Measurements from ENCODE around the gene TRIM73.
A peak's percentile ranks its signal among the peaks of the same experiment; 100 is the strongest.
"Not testable (repeated sequence)": the region's sequence is repeated elsewhere in the genome, so short reads cannot be mapped to it uniquely, and the experiment has no call there.

TRIM73 gene

DNA sequence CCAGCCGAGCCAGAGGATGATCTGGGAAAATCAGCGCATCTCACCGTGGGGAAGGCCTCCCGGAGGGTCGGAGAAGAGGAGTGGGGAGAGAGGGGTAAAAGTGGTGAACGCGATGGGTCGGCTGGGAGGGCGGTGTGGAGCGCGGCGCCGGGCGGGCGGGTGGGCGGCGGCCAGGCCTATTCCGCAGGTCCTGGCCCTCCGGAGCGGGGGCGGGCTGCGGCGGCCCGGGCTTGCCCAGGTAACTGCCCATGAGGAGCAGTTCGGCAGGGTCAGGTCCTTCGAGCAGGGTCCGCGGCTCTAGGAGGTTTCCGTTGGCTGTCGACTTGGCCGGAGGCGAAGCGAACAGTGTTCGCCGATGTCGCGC, 46.7 kb downstream of the TRIM73 start:
- not testable (repeated sequence) for H4K91ac ChIP-seq (ENCODE audit: low read depth, low read length); H3K14ac ChIP-seq (ENCODE audit: low read length); H3K18ac ChIP-seq (ENCODE audit: low read length); H2BK12ac ChIP-seq (ENCODE audit: low read length); H3K79me1 ChIP-seq (ENCODE audit: low read length); H3K27me3 ChIP-seq (ENCODE audit: insufficient read depth, low read length); H3K23ac ChIP-seq (ENCODE audit: low read length); H2BK120ac ChIP-seq (ENCODE audit: insufficient read depth, low read length, poor library complexity); H3K4ac ChIP-seq (ENCODE audit: low read depth, low read length); H2AFZ ChIP-seq (ENCODE audit: insufficient read depth, low read length, poor library complexity); H2AK5ac ChIP-seq (ENCODE audit: low read length); H3K79me2 ChIP-seq (ENCODE audit: control insufficient read depth, insufficient read depth, low read length, poor library complexity); H3K9ac ChIP-seq (ENCODE audit: low read length); H3K9me3 ChIP-seq (ENCODE audit: insufficient read depth, low read depth, low read length); DNase-seq; H3K4me1 ChIP-seq (ENCODE audit: control insufficient read depth in 1 of 2, insufficient read depth in 2 of 2, low read length in 2 of 2); H4K8ac ChIP-seq (ENCODE audit: low read depth, low read length); H3K27ac ChIP-seq (ENCODE audit: low read depth, low read length); H2BK5ac ChIP-seq (ENCODE audit: low read depth, low read length, poor library complexity); H4K12ac ChIP-seq (ENCODE audit: low read depth, low read length)
- WGBS (ENCODE audit: extremely low coverage, insufficient coverage, insufficient read length): no CpG with 5 or more reads among the region's 37 CpGs
- H3K36me3 ChIP-seq (ENCODE audit: control insufficient read depth in 1 of 2, insufficient read depth in 2 of 2, low read length in 2 of 2): peaks cover 15 to 21% of the 10 kb centered on the region in 2 experiments
- peak overlapping the region; percentile 70 for H3K4me2 ChIP-seq (ENCODE audit: low read length)
- peak overlapping the region; percentile 62 for H3K4me3 ChIP-seq (ENCODE audit: low read depth, low read length)

DNA sequence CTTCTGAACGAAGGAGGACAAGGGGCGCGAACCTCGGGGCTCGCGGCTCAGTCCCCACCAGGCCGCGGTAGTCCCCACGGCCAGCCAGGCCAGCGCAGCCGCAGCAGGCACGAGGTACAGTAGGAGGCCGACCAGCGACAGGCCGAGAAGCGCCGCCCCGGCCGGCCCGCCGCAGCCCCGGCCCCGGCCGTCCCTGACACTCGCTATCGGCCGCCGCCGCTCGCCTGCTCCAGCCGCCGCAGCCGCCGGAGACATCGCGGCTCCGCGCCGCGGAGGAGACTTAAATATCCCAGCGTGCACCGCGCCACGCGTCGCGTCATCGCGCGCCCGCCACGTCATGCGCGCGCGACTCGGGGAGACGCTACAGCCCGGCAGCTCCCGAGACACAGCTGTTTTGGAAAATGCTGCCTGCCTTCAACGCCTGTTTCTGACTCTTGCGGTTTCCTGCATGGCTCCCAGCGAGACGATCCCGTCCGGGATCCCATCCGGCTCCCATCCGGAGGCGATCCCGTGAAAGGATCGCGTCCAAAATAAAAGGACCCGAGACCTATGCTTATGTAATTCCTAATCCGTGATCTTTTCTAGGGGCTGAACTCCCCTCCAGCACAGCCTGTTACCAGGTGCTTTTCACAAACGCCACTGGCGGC, 47.2 kb downstream of the TRIM73 start:
- H2BK5ac ChIP-seq (ENCODE audit: low read depth, low read length, poor library complexity); H4K91ac ChIP-seq (ENCODE audit: low read depth, low read length); H3K18ac ChIP-seq (ENCODE audit: low read length); H3K27me3 ChIP-seq (ENCODE audit: insufficient read depth, low read length); H3K27ac ChIP-seq (ENCODE audit: low read depth, low read length); H3K14ac ChIP-seq (ENCODE audit: low read length); H4K12ac ChIP-seq (ENCODE audit: low read depth, low read length); H2AK5ac ChIP-seq (ENCODE audit: low read length); H3K9ac ChIP-seq (ENCODE audit: low read length); H3K9me3 ChIP-seq (ENCODE audit: insufficient read depth, low read depth, low read length); H3K23ac ChIP-seq (ENCODE audit: low read length); H2BK120ac ChIP-seq (ENCODE audit: insufficient read depth, low read length, poor library complexity); H3K4me1 ChIP-seq (ENCODE audit: control insufficient read depth in 1 of 2, insufficient read depth in 2 of 2, low read length in 2 of 2); H2AFZ ChIP-seq (ENCODE audit: insufficient read depth, low read length, poor library complexity); H3K79me1 ChIP-seq (ENCODE audit: low read length); H3K79me2 ChIP-seq (ENCODE audit: control insufficient read depth, insufficient read depth, low read length, poor library complexity); H3K4ac ChIP-seq (ENCODE audit: low read depth, low read length); H2BK12ac ChIP-seq (ENCODE audit: low read length): not testable (repeated sequence)
- DNase-seq: peak in 1 of 2 donors; percentile 15
- Histone ChIP-seq H3K4me2 (ENCODE audit: low read length) (peak overlapping the region; percentile 69), H4K8ac (ENCODE audit: low read depth, low read length) (peak overlapping the region; percentile 36), H3K4me3 (ENCODE audit: low read depth, low read length) (peak overlapping the region; percentile 68), H3K36me3 (ENCODE audit: control insufficient read depth in 1 of 2, insufficient read depth in 2 of 2, low read length in 2 of 2) (peaks cover 12 to 17% of the 10 kb centered on the region in 2 experiments)
- no CpG with 5 or more reads among the region's 76 CpGs for WGBS (ENCODE audit: extremely low coverage, insufficient coverage, insufficient read length)

DNA sequence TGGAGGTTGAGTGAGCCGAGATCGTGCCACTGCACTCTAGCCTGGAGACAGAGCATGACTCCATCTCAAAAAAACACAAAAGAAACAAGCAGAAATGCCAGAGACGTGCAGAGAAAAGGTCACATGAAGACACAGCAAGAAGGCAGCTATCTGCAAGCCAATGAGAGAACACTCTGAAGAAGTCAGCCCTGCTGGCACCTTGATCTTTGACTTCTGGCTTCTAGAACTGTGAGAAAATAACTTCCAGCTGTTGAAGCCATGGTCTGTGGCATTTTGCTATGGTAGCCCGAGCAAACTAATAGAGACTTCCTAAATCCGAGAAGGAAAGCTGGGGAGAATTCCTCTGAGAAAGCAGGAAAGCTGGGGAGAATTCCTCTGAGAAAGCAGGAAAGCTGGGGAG, 54.5 kb downstream of the TRIM73 start:
- not testable (repeated sequence) for H3K27ac ChIP-seq (ENCODE audit: low read depth, low read length); DNase-seq; H3K4me2 ChIP-seq (ENCODE audit: low read length); H4K8ac ChIP-seq (ENCODE audit: low read depth, low read length); H2AFZ ChIP-seq (ENCODE audit: insufficient read depth, low read length, poor library complexity); H4K12ac ChIP-seq (ENCODE audit: low read depth, low read length); H3K9ac ChIP-seq (ENCODE audit: low read length); H3K79me1 ChIP-seq (ENCODE audit: low read length); H3K14ac ChIP-seq (ENCODE audit: low read length); H2BK5ac ChIP-seq (ENCODE audit: low read depth, low read length, poor library complexity); H2BK120ac ChIP-seq (ENCODE audit: insufficient read depth, low read length, poor library complexity); H3K4me1 ChIP-seq (ENCODE audit: control insufficient read depth in 1 of 2, insufficient read depth in 2 of 2, low read length in 2 of 2); H3K9me3 ChIP-seq (ENCODE audit: insufficient read depth, low read depth, low read length); H4K91ac ChIP-seq (ENCODE audit: low read depth, low read length); H3K23ac ChIP-seq (ENCODE audit: low read length); H3K4me3 ChIP-seq (ENCODE audit: low read depth, low read length); H3K18ac ChIP-seq (ENCODE audit: low read length); H3K4ac ChIP-seq (ENCODE audit: low read depth, low read length); H3K27me3 ChIP-seq (ENCODE audit: insufficient read depth, low read length); H2BK12ac ChIP-seq (ENCODE audit: low read length); H2AK5ac ChIP-seq (ENCODE audit: low read length); H3K79me2 ChIP-seq (ENCODE audit: control insufficient read depth, insufficient read depth, low read length, poor library complexity); H3K36me3 ChIP-seq (ENCODE audit: control insufficient read depth in 1 of 2, insufficient read depth in 2 of 2, low read length in 2 of 2)
- no CpG with 5 or more reads among the region's 5 CpGs for WGBS (ENCODE audit: extremely low coverage, insufficient coverage, insufficient read length)

DNA sequence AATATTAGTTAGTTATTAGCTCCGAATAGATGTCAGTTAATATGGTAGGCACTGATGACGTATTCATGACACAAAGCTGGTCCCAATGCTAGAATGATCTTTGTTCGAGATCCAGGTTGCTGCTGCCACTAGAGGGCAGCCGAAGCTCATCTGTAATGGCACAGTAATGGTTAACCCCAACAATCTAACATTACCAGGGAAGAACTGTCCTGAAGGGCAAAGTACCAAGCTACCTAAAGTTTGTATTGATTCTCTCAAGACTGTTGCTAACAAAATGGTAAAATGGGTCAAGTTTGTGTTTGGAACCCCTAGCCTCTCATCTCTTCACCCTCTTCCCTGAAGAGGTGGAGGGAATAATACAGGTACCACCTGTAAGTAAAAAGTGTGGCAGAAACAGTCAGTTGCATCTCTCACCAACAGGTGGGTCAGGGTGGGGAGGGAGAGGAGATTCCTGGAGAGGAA, 57.1 kb downstream of the TRIM73 start:
- H3K27ac ChIP-seq (ENCODE audit: low read depth, low read length); H4K91ac ChIP-seq (ENCODE audit: low read depth, low read length); H2BK12ac ChIP-seq (ENCODE audit: low read length); H3K18ac ChIP-seq (ENCODE audit: low read length); DNase-seq; H3K4ac ChIP-seq (ENCODE audit: low read depth, low read length); H3K9me3 ChIP-seq (ENCODE audit: insufficient read depth, low read depth, low read length); H2AK5ac ChIP-seq (ENCODE audit: low read length); H3K4me2 ChIP-seq (ENCODE audit: low read length); H3K4me1 ChIP-seq (ENCODE audit: control insufficient read depth in 1 of 2, insufficient read depth in 2 of 2, low read length in 2 of 2); H3K23ac ChIP-seq (ENCODE audit: low read length); H4K12ac ChIP-seq (ENCODE audit: low read depth, low read length); H4K8ac ChIP-seq (ENCODE audit: low read depth, low read length); H3K27me3 ChIP-seq (ENCODE audit: insufficient read depth, low read length); H3K14ac ChIP-seq (ENCODE audit: low read length); H3K4me3 ChIP-seq (ENCODE audit: low read depth, low read length); H3K9ac ChIP-seq (ENCODE audit: low read length); H2BK5ac ChIP-seq (ENCODE audit: low read depth, low read length, poor library complexity); H3K79me1 ChIP-seq (ENCODE audit: low read length); H2AFZ ChIP-seq (ENCODE audit: insufficient read depth, low read length, poor library complexity); H2BK120ac ChIP-seq (ENCODE audit: insufficient read depth, low read length, poor library complexity); H3K79me2 ChIP-seq (ENCODE audit: control insufficient read depth, insufficient read depth, low read length, poor library complexity); H3K36me3 ChIP-seq (ENCODE audit: control insufficient read depth in 1 of 2, insufficient read depth in 2 of 2, low read length in 2 of 2): not testable (repeated sequence)
- WGBS (ENCODE audit: extremely low coverage, insufficient coverage, insufficient read length): no CpG with 5 or more reads among the region's 4 CpGs

All from trophoblast cell (in vitro differentiated cells and primary cell).